ENCODE results near the gene FSIP1.

The FSIP1 gene

DNA sequence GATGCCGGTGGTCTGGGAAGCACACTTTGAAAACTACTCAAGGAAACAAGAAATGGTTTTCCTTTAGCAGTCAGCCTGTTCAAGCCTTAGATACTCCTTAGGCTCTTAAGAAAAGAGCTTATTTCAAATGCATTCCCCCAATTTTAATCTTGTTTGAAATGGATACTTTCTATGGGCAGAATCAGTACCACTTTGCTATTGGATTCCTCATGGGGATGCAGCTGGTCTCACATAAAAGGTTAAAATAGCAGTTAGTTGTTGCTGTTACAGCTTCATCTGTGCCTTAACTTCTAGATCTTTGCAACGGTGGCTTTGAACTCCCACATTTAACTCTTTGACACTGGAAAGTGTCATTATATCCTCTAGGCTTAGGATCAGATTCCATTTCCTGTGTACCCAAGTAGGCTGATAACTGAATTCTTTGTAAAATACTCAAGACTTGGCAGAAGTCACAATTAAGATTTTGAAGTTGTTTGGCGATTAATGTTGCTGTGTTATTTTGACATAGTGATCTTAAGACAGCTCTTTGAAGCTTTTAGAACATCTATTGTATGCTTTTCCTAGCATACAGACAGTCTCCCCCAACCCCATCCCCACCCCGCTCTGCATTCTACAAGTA, 199.6 kb downstream of the FSIP1 start:
- TF ChIP-seq POLR2AphosphoS5 (IDR thresholded peaks at IDR 0.05; ENCODE audit: low read depth, low read length), result no peak
- no peak for TF ChIP-seq SIN3A (IDR thresholded peaks at IDR 0.05; ENCODE audit: borderline replicate concordance, insufficient read depth, low read length)
- no peak for TF ChIP-seq TAF1 (IDR thresholded peaks at IDR 0.05; ENCODE audit: borderline replicate concordance, insufficient read depth, low read length)
- TF ChIP-seq FOXP2 (optimal IDR thresholded peaks at IDR 0.05; ENCODE audit: borderline replicate concordance, extremely low read depth, extremely low read length, insufficient read depth), result no peak
- TF ChIP-seq, protein P1, sequence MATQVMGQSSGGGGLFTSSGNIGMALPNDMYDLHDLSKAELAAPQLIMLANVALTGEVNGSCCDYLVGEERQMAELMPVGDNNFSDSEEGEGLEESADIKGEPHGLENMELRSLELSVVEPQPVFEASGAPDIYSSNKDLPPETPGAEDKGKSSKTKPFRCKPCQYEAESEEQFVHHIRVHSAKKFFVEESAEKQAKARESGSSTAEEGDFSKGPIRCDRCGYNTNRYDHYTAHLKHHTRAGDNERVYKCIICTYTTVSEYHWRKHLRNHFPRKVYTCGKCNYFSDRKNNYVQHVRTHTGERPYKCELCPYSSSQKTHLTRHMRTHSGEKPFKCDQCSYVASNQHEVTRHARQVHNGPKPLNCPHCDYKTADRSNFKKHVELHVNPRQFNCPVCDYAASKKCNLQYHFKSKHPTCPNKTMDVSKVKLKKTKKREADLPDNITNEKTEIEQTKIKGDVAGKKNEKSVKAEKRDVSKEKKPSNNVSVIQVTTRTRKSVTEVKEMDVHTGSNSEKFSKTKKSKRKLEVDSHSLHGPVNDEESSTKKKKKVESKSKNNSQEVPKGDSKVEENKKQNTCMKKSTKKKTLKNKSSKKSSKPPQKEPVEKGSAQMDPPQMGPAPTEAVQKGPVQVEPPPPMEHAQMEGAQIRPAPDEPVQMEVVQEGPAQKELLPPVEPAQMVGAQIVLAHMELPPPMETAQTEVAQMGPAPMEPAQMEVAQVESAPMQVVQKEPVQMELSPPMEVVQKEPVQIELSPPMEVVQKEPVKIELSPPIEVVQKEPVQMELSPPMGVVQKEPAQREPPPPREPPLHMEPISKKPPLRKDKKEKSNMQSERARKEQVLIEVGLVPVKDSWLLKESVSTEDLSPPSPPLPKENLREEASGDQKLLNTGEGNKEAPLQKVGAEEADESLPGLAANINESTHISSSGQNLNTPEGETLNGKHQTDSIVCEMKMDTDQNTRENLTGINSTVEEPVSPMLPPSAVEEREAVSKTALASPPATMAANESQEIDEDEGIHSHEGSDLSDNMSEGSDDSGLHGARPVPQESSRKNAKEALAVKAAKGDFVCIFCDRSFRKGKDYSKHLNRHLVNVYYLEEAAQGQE (IDR thresholded peaks at IDR 0.05; ENCODE audit: insufficient read depth in 1 of 2, low read depth in 2 of 2, low read length in 2 of 2), result no peak

DNA sequence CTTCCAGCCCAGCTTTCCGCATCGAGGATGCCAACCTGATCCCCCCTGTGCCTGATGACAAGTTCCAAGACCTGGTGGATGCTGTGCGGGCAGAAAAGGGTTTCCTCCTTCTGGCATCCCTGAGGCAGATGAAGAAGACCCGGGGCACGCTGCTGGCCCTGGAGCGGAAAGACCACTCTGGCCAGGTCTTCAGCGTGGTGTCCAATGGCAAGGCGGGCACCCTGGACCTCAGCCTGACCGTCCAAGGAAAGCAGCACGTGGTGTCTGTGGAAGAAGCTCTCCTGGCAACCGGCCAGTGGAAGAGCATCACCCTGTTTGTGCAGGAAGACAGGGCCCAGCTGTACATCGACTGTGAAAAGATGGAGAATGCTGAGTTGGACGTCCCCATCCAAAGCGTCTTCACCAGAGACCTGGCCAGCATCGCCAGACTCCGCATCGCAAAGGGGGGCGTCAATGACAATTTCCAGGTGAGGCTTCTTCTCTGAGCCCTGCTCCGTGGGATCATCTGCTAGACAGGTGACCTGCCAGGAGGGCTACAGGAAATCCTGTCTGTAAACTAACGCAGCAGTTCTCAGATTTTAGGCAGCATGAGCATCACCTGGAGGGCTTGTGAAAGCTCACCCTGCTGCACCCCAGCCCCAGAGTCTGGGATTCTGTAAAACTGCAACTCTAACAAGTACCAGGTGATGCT, 200.2 kb downstream of the FSIP1 start:
- TF ChIP-seq POLR2AphosphoS5 (IDR thresholded peaks at IDR 0.05; ENCODE audit: low read depth, low read length) (no peak), FOXP2 (optimal IDR thresholded peaks at IDR 0.05; ENCODE audit: borderline replicate concordance, extremely low read depth, extremely low read length, insufficient read depth) (no peak), TAF1 (IDR thresholded peaks at IDR 0.05; ENCODE audit: borderline replicate concordance, insufficient read depth, low read length) (no peak), SIN3A (IDR thresholded peaks at IDR 0.05; ENCODE audit: borderline replicate concordance, insufficient read depth, low read length) (no peak)
- TF ChIP-seq, protein P1 (IDR thresholded peaks at IDR 0.05; ENCODE audit: insufficient read depth in 1 of 2, low read depth in 2 of 2, low read length in 2 of 2), result no peak

DNA sequence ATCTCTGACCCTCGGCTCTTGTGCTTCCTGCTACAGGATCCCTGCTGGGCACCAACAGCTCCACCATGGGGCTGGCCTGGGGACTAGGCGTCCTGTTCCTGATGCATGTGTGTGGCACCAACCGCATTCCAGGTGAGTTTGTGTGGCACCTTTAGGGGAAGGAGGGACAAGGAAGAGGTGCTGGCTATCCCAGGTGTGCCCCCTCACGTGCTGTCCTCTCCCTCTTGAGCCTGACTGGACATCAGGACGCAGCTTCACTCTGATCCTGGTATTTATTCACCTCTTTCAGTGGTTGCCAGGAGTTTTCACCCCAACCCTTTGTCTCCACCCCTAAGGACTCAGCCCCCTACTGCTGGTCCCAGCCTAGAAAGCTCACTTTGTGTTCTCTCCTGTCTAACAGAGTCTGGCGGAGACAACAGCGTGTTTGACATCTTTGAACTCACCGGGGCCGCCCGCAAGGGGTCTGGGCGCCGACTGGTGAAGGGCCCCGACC, 200.8 kb downstream of the FSIP1 start:
- TF ChIP-seq, protein P1 (IDR thresholded peaks at IDR 0.05; ENCODE audit: insufficient read depth in 1 of 2, low read depth in 2 of 2, low read length in 2 of 2), result no peak
- no peak for TF ChIP-seq FOXP2 (optimal IDR thresholded peaks at IDR 0.05; ENCODE audit: borderline replicate concordance, extremely low read depth, extremely low read length, insufficient read depth)
- TF ChIP-seq POLR2AphosphoS5 (IDR thresholded peaks at IDR 0.05; ENCODE audit: low read depth, low read length), result no peak
- no peak for TF ChIP-seq TAF1 (IDR thresholded peaks at IDR 0.05; ENCODE audit: borderline replicate concordance, insufficient read depth, low read length)
- TF ChIP-seq SIN3A (IDR thresholded peaks at IDR 0.05; ENCODE audit: borderline replicate concordance, insufficient read depth, low read length), result no peak

DNA sequence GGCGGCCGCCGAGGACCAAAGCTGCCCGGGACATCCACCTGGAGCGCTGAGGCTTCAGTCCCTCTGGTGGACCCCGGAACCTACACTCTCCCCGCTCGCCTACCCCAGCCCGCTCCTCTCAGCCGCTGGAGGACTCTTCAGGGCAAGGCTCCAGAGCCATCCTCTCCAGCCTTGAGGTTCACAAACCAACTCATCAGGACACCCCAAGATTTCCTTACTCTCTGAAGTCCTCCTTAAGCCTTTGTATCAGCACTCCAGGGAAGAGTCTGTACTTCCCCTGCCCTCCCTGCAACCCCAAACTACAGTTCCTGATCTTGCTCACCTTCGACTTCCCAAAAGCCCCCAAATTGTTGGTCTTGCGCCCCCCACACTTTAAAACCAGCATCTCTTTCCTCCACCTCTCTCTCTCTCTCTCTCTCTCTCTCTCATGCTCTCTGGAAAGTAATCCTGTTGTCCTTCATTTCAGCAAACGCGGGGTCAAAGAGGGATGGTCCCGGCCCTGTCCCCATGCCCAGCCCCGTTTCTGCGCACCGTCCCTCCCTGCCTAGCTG, 201.3 kb downstream of the FSIP1 start:
- no peak for TF ChIP-seq SIN3A (IDR thresholded peaks at IDR 0.05; ENCODE audit: borderline replicate concordance, insufficient read depth, low read length)
- no peak for TF ChIP-seq FOXP2 (optimal IDR thresholded peaks at IDR 0.05; ENCODE audit: borderline replicate concordance, extremely low read depth, extremely low read length, insufficient read depth)
- no peak for TF ChIP-seq POLR2AphosphoS5 (IDR thresholded peaks at IDR 0.05; ENCODE audit: low read depth, low read length)
- TF ChIP-seq TAF1 (IDR thresholded peaks at IDR 0.05; ENCODE audit: borderline replicate concordance, insufficient read depth, low read length), result no peak

DNA sequence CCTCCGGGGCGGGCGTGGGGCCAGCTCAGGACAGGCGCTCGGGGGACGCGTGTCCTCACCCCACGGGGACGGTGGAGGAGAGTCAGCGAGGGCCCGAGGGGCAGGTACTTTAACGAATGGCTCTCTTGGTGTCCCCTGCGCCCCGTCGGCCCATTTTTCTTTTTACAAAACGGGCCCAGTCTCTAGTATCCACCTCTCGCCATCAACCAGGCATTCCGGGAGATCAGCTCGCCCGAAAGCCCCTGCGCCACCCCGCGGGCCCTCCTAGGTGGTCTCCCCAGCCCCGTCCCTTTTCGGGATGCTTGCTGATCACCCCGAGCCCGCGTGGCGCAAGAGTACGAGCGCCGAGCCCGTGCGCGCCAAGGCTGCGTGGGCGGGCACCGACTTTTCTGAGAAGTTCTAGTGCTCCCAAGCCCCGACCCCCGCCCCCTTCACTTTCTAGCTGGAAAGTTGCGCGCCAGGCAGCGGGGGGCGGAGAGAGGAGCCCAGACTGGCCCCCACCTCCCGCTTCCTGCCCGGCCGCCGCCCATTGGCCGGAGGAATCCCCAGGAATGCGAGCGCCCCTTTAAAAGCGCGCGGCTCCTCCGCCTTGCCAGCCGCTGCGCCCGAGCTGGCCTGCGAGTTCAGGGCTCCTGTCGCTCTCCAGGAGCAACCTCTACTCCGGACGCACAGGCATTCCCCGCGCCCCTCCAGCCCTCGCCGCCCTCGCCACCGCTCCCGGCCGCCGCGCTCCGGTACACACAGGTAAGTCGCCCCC, 202.0 kb downstream of the FSIP1 start, which contains the start of gene THBS1:
Gene THBS1 (plus strand): TSS at position 595 of the 757 bp plus-strand sequence. CDS start 779 bp downstream, outside the sequence.
- TF ChIP-seq SIN3A (IDR thresholded peaks at IDR 0.05; ENCODE audit: borderline replicate concordance, insufficient read depth, low read length) (no peak), POLR2AphosphoS5 (IDR thresholded peaks at IDR 0.05; ENCODE audit: low read depth, low read length) (no peak), TAF1 (IDR thresholded peaks at IDR 0.05; ENCODE audit: borderline replicate concordance, insufficient read depth, low read length) (no peak), FOXP2 (optimal IDR thresholded peaks at IDR 0.05; ENCODE audit: borderline replicate concordance, extremely low read depth, extremely low read length, insufficient read depth) (no peak)
- TF ChIP-seq, protein P1 (IDR thresholded peaks at IDR 0.05; ENCODE audit: insufficient read depth in 1 of 2, low read depth in 2 of 2, low read length in 2 of 2), result no peak
